Left hindlimb (tissue), 1 donor: Measurements from ENCODE around the gene NIBAN1.
A peak's percentile ranks its signal among the peaks of the same experiment; 100 is the strongest.

ENCODE experiments used
- DNase-seq: peaks from one replicate; pipeline ENCODE4 v3.0.0-alpha.2; 2018

Gene NIBAN1

DNA sequence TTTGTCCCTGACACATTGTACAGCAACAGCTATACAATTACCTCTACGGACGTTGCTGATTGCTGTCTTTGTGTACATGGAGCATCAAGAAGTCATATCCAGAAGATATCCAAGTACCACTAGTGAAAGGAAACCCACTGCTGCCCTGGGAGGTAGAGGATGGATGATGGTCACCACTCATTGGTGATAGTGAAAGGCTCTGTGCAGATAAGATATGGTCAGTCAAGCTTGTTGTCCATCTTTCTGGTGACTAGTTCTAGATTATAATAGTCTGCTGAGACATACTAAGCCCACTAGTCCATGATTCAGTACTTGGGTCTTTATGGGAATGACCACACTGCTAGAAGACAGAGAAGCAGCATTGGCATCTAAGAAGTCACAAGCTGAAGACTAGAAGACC lies 30.3 kb downstream of the NIBAN1 start:
- DNase-seq = no peak

DNA sequence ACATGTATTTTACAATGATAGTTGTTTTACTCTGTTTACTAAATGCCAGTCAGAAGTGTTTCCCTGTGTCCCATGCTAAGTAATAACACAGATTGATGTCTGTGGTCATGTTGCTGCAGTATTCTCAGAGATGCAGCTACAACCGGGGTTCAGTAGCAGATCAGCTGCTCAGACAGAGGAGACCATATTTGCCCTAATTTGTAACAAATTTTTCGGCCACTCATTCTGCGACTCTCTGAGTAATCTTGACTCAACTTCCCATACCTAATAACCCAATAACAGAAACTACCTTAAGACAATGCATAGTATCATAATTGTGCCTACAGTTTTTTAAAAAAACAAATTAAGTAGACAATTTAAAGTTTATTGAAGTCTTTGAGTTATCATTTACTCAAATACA lies 32.6 kb downstream of the NIBAN1 start:
- DNase-seq = no peak

DNA sequence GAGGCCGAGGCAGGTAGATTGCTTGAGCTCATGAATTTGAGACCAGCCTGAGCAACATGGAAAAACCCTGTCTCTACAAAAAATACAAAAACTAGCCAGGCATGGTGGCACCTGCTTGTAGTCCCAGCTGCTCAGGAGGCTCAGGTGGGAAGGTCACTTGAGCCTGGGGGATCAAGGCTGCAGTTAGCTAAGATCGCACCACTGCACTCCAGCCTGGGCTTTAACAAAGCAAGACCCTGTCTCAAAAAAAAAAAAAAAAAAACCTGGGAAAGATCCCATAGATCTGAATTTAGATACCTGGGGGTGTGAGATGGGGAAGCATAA lies 32.9 kb downstream of the NIBAN1 start:
- no peak for DNase-seq

DNA sequence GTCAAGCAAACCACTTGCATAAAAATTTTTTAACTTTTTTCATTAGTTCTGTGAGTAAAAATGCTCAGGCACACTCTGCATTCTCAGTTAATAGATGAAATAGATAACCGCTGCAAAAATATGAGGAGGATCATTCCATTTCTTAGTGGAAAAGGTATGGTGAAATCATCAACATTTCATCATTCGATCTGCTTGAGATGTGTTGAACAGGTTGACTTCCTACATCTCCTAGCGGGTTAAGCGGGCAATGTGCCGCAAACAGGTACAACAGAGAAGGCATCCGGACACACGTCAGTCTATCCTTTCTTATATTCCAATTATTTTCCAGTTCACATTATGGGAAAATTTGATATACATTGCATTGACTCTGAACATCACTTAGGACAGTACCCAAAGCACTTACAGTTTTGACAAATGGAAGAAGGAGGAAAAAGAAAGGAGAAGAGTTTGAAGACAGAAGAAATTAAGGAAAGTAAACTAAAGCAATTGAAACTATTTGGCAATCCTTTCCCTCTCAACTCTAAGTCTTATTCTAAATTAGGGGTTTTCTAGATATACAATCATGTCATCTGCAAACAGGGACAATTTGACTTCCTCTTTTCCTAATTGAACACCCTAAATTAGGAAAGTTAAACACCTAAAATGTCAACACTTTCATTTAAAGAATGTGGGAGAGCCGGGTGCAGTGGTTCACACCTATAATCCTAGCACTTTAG lies 33.5 kb downstream of the NIBAN1 start:
- DNase-seq = no peak

DNA sequence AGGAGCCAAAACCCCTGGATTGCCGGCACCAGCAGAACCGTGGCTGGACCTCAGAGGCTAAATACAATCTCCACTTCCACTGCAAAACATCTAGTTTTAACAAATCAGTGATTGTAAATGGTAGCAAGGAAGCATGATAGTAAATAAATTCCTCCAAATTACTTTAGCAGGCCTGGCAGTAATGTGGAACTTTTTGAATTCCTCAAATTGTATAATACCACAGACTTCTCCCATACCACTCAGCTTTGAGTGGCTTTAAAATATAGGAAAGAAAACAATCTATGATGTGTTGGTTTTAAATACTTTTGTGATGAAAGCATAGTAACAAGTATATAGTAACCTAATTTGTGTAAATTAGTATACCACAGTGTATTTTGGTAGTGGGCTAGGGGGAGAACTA lies 34.1 kb downstream of the NIBAN1 start:
- no peak for DNase-seq

DNA sequence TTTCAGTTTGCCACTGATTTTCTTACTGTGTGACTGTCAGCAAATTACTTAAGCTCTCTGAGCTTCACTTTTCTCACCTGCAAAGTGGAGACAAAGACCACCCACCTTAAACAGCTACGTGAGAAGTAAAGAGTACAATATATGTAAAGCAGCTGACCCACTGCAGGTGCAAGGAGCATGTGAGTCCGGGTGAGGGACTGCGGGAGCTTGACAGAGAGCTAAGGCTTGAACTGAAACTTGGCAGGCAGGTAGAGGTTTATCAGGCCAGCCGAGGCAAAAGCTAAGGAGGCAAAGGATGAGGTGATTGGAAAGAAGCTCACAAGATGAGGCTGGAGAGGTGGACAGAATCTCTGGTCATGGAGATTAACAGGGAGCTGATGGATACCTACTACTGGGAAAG lies 36.6 kb downstream of the NIBAN1 start:
- DNase-seq = no peak

DNA sequence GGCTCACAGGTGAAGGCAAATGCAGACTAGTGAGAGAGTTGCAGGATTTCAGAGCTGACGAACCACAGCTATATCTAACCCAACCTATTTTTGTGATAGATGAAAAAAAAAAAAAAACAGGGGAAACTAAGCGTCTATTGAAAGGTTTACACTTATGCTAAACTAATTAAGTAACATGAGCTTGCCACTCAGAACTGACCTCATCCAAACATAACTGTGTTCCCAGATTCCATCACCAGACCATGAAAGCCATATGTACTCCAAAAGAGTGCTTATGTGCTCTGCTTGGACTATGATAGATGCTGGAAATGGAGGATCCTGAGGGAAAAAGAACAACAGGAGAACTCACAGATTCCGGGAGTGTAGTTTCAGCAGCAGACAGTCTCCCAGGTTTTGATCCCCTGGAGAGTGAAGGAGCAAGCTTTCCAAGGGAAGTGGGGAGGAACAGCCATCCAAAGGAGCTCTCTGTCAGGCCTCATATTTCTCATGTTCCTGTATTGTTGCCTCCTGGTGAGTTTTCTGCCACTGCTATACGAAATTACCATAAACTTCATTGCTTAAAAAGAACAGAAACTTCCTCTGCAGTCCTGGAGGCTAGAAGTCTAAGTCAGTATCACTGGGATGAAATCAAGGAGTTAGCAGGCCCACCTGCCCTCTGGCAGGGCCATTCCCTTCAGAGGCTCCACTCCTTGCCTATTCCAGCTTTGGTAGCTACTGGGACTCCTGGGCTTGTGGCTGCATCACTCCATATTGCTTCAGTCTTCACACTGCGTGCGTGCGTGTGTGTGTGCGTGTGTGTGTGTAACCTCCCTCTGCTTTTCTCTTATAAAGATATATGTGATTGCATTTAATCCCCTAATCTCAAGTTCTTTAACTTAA lies 38.1 kb downstream of the NIBAN1 start:
- peak; percentile 43 for DNase-seq

DNA sequence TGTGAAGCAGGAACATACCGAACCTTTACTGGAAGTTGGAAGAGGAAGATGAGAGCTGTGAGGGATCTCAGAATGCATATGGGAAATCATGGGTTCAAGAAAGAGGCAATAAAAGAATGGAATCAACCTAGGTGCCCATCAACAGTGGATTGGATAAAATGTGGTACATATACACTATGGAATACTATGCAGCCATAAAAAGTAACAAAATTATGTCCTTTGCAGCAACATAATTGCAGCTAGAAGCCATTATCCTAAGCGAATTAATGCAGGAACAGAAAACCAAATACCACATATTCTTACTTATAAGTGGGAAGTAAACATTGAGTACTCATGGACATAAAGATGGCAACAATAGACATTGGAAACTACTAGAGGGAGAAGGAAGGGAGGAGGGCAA lies 40.4 kb downstream of the NIBAN1 start:
- DNase-seq = no peak

DNA sequence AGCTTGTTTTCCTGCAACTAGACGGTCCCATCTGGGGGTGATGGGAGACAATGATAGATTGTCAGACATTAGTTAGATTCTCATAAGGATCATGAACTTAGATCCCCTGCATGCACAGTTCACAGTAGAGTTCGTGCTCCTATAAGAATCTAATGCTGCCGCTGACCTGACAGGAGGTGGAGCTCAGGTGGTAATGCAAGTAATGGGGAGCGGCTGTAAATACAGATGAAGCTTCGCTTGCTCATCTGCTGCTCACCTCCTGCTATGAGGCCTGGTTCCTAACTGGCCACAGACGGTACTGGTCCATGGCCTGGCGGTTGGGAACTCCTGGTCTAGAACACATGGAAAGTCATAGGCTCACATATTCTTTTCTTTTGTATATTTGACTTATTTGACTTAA lies 42.0 kb downstream of the NIBAN1 start:
- DNase-seq = no peak

DNA sequence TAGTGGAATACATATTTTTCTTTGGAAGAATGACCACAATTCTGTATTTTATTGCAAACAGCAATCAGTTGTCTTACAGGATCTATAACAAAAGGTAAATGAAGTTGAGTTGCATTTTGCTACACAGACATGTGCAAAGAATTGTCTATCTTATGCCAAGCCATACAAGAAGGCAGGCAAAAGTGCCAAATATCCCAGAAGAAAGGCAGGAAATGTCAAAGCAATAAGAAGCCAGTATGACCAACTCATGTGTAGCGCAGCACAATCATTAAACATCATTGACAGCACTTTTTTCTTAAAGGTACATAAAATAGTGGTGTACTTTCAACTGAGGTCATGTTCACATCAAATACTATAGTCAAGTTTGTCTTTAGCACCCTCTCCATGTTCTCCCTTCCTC lies 42.7 kb downstream of the NIBAN1 start:
- no peak for DNase-seq

DNA sequence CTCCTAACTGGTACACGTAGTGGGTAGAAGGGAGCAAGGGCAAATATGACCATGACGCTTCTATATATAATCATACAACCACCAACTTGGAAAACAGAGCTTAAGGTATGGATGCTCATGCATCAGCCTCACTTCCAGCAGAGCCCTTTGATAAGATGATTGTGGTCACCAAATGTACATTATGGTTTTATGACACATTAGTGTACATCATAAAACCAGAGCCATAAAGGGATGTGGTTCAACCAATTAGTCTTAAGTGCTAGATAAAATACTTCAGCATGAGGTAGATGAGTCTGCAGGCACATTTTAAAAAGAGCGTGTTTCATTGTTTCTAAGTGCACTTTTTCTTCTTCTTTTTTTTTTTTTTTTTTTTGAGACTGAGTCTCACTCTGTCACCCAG lies 43.7 kb downstream of the NIBAN1 start:
- DNase-seq = no peak

DNA sequence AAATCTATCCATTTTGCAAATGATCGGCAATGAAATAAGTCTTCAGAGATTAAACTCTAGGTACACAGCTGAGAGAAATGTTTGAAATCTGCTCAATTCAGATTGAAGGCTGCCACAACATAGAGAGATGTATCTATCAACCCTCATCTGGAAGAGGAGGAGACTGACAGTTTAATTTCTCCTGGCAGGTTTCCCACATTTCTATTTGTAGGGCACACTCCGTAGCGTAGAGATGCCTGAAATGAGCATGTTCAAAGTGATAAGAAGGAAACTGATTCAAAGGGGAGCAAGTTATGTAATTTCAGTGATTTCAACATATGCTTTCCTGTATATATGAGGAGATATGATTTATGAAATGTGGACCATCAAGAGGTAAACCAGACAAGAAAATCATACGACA lies 44.1 kb downstream of the NIBAN1 start:
- DNase-seq = no peak

DNA sequence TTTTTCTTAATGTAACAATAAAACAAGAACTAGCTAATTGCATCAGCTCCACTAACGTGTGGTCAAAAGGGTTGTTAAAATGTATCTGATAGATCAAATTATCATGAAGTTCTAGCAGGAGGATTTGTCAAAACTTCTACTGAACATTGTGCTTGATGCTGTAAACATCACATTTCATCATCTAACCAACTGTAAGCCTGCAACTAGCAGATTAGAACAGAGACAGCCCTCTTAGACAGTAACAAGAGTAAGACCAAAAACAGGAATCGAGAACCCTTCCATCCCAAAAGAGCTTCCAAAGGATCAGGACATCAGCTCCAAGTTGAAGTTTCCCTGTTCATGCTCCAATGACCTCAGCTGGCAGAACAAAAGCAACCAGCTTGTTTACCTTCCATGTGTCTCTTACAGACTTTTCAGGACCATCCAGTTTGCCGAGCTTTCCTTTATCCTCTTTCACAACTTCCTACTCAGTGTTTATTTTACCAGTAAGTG lies 44.6 kb downstream of the NIBAN1 start:
- no peak for DNase-seq

DNA sequence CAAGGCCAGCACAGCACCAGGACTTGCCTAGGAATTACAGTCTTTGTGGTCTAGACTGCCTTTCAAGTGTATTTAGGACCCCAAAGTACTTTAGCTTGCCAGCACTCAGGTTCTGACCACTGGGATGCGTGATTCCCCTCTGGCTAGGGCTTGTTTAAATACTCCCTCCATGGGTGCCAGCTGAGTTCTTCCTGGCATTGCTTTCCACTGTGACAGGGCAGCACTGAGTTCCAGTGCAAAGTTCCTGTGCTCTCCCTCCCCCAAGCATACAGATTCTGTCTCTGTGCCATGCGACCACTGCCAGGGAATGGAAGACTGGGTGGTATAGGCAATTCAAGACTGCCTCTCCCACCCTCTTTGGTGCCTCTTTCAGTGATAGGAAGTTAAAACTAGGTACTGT lies 45.9 kb downstream of the NIBAN1 start:
- no peak for DNase-seq
